Measurements from ENCODE around the gene P4HA3.
"Not testable (repeated sequence)": the region's sequence is repeated elsewhere in the genome, so short reads cannot be mapped to it uniquely, and the experiment has no call there.

- TF ChIP-seq POLR2A, POLR2AphosphoS5 (IDR thresholded peaks at IDR 0.05; ENCODE audit: low read depth, low read length): not testable (repeated sequence)
Measured at GRCh38 chr11:74331000-74331399, 19.6 kb upstream of the P4HA3 start.
